GM21381 (cell line): ENCODE data around the gene FAM219A.
"Not testable (repeated sequence)": the region's sequence is repeated elsewhere in the genome, so short reads cannot be mapped to it uniquely, and the experiment has no call there.

ENCODE experiments used
- ATAC-seq: cut with Tn5 transposase; IDR thresholded peaks from one replicate; pipeline ENCODE4 v1.9.1; 2021; ENCODE audit warnings: mild to moderate bottlenecking, moderate library complexity; ENCODE audit not compliant: unreplicated experiment

FAM219A gene

DNA sequence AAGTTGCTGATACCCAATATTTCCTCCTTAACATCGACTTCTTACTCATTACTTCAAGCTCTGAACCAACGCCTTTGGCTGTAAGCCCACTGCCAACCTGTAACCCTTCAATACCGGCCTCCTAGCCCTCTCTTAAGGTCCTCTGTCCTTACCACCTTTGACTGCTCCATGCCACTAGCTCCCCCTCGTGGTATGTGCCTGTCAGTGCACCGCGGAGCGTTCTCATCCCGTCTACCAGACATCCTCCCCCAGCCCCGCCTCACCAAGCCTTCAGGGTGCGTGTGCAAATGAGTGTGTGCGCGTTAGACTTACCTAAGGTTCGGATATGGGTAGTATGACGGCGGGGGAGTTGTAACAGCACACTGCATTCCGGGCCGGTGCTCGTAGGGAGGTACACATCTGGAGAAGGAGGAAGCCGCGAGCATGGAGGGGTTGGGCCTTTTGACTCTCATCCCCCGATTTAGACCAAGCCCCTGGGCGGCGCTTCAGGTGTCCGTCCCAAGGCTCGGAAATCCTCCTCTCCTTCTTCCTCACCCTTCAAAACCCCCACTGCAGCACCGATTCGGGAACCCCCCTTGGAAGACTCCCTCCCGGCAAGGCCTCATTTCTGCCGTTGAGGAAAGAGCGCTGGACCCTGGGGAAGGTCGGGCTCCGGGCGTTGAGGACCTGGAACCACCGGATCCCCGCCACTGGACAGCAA is 78.9 kb downstream of the FAM219A start:
- ATAC-seq, result no peak

DNA sequence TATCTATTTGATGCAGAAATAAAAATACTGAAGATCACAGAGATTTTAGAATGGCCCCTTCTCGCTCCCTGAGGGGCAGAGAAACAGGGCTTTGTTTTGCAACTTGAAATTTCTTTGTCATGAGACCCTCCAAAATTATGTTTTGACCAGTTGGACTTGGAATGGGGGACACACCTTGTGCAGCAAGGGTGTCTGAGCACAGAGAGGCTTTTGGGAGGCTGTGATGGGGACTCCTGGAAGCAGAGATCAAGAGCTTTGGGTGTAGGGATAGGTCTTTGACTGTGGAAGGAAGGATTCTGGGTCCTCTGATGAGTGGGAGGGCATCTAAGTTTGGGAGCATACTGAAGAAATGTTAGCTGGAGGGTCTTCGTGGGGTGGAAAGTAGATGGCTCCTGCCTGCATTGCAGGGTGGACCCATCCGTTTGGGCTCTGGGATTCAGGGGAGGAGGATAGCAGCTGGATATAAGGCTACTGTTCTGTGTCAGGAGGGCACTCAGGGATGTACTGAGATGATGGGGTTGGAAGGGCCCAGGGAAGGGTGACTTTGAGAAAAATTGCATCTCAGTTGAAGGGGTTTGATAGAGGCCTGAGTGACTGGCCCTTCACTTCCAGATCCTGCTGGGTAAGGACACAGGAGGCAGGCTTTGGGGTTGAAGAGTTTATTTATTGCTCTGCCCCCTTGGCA is 79.9 kb downstream of the FAM219A start:
- no peak for ATAC-seq

DNA sequence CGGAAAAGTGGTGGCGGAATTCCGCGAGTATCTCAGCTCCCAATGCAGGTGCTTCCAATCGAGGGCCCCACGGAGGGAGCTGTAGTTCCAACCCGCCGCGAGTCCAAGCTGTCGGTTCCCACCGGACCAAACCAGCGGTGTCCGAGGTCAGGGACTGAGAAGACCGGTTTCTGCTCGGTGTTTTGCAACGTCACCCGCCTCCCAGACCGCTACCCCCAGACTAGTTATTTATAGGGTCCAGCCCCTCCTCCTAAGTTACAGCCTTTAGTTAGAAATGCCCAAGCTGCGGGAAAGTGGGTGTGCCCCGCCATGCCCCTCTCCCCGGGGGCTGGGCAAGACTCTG is 81.0 kb downstream of the FAM219A start:
- no peak for ATAC-seq

DNA sequence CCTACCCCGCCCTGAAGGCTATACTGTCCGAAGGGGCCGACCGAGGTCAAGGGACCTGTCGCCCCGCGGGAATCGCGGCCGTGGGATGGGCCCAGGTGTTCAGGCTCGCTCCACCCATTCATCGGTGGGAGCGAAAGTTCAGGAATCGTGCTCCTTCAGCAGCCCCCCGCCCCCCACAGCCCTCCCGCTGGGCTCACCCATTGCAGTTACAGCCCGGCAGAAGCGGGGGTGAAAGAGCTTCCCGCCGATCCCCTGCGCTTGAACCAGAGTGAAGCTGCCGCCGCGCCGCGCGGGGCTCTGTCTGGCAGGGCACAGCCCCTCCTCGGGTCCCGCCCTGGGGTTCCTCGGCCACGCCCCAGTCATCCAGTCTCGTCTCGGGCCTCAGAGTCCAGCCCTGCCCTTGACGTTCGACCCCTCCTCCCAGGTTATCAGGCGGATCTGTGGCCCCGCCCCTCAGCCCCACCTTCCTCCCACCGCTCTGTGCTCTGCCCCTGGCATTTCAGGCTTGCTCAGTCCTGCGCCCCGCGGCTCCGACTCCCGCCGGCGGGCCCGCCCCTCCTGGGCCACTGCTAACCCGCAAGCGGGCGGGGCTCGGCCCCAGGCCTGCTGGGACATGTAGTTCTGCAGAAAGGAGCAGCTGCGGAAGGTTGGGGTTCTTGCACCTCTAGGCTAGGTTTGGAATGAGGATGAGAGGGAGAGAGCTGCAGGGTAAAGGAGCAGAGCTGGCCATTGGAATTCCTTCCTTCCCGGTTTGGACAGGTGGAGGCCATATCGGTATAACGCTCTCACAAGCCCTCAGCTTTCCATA is 81.6 kb downstream of the FAM219A start, which contains the start of gene MYORG:
TSS of gene MYORG (minus strand) at position 303 of the 808 bp plus-strand sequence. CDS start 3,955 bp downstream, outside the sequence.
- ATAC-seq, result peak; percentile 81

DNA sequence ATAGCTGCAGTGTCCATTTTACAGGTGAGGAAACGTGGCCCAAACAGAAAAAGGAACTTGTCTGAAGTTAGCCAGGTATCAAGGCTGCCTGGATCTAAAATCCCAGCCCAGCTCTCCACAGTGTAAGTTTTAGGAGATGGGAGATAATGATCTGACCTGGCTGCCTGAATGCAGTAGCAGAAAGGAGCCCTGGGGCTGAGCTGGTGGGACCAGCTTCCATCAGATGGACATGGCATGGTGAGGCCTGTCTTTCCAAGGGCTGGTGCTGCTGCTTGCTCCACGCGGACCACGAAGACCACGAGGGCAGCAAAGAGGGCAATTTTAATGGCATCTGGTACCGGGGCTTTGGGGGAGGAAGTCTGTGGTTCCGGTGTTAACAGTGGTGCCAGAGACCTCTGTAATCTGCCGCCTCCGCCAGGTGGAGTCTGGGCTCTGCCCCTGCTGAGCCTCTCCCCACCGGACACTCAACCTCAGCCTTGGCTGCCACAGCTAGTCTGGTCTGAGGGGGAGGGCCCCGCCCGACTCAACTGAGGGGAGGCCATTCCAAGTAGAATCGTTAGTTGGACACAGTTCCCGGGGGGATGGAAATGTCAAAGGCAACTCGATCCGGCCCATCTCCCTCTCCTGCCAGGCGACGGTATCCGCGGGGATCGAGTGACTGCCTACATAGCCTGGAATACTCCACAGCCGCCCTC is 82.3 kb downstream of the FAM219A start:
- ATAC-seq, result no peak

DNA sequence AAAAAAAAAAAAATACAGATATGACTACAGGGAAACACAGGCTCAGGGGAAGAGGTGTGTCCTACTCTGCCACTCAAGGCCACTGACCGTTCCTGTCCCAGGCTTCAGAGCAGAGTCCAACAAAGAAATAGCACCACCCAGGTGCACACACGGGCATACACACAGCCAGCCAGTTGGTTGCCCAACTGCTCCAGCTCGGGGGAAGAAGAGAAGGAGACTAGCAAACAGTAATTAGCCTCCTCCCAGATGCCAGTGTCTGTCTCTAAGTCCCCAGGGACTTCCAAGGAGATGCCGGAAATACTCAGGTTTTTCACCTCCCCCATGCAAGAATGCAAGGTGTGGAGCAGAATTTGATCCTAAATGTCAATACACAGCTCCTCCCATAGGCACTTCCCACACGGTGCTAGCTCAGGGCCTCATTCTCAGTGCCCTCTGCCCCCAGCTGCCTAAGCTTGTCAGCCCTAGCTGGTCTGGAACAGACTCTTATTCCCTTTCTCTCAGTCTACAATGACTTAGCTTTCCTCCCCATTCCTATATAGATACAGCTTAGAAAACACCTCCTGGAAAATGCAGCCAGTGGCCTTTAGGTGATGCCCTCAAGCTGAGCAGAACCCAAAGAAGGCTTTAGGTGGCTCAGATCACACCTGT is 83.3 kb downstream of the FAM219A start:
- no peak for ATAC-seq

DNA sequence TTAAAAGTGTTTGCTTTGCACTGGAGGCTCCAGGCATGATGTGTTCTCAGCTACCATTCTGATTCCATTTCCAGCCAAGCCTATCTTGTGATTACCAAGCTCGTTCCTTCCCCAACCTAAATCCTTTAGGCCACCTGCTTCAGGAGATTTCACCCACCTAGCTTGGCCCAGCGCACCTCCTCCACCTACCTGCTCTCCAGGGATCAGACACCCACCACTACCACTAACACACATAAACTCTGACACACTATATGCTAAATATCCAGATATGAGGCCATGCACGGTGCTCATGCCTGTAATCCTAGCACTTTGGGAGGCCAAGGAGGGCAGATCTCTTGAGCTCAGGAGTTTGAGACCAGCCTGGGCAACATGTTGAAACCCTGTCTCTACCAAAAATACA is 84.0 kb downstream of the FAM219A start:
- no peak for ATAC-seq

DNA sequence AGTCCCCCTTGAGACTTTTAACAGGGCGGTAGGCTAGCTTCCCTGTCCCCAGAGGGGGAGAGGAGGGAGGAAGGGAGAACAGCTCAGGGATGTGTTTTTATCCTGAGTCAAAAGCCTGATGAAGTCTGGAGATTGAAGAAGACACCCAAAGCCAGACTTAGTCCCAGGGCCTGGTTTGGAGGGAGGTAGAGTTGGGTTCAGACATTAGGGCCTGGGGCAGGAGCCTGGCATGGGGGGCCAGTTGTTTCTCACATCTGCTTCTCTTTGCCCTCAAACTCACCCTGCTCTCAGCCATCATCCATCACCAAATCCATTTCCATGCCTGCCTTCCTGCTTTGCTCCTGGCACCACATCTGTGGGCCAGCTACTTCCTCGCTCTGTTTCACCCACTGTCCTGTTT is 84.6 kb downstream of the FAM219A start:
- ATAC-seq, result no peak

DNA sequence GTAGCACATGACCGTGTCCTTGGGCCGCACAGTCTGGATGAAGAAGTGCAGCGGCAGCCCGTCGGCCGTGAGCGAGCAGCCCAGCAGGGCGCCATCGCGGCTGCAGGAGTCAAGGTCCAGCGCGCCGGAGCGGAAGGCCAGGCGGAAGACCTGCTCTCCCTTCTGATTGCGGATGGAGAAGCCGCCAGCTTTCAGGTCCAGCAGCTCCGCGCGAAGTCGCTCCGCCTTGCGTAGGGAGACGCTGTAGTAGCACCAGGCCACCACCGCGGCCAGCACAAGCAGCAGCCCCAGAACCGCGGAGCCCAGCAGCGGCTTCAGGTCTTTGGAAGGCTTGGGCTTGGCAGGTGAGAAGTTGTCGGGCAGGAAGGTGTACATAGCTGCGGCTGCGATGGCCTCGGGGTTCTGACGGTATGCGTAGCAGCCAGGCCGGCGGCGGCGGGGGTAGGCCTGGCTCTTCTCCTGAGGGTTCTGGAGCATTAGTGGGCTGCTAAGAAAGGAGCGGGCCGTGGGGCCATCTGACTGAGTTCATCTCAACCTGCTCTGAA is 85.8 kb downstream of the FAM219A start:
- ATAC-seq, result no peak

DNA sequence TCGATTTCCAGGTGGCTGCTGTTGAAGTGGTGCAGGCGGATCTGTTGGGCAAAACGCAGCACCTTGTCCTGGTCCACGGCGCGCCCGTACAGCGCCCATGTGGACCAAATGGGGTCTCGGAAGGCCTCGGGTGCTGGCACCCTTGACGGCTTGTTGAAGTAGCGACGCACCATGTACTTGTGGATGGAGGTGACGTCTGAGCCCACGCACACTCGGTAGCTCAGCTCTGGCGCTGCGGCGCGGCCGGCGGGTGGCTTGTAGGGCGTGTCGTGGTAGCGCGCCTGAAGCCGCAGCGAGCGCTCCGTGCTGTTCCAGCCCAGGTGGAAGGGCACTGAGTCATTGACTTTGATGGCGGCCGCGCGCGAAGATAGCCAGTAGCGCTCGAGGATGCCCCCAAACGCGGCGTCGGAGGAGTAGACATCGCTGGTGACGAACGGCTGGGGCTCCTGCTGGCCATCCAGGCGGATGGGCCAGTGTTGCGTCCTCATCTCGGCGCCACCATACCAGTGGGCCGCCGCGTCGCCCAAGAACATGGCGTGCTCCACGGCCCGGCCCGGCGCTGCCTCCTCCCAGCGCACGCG is 86.4 kb downstream of the FAM219A start:
- ATAC-seq, result no peak

DNA sequence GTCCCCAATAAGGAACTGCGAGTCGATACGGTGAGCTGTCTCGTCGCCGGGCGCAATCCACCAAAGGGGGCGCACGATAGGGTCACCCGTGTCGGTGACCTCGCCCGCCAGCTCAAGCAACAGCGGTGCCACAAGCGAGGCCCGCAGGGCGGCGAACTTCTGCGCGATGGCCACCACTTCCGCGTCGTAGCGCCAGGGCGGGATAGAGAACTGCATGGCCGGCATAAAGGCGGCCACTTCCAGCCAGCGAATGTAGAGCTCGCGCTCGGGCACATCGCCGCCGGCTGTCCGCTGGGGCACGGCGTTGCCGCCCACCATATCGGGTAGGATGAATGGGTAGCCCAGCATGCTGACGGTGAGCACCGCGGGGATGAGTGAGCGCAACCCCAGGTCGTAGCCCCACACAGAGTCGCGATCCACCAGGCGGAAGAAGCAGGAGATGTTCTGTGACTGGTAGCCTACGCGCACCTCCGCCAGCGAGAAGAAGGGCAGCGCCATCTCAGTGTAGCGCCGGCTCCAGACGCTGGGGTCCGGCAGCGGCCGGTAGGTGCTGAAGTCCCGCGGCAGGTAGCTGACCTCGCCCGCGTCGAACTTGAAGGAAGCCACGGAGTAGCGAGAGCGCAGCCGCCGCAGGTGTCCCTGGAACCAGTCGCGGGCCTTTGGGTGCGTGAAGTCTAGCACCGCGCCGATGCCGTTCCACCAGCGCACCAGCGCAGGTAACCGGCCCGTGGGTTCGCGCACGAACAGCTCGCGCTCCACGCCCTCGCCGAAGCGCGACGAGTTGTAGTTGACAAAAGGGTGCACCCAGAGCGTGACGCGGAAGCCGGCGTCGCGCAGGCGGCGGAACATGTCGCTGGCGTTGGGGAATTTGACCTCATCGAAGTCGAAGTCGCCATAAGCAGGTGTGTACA is 87.1 kb downstream of the FAM219A start:
- no peak for ATAC-seq

DNA sequence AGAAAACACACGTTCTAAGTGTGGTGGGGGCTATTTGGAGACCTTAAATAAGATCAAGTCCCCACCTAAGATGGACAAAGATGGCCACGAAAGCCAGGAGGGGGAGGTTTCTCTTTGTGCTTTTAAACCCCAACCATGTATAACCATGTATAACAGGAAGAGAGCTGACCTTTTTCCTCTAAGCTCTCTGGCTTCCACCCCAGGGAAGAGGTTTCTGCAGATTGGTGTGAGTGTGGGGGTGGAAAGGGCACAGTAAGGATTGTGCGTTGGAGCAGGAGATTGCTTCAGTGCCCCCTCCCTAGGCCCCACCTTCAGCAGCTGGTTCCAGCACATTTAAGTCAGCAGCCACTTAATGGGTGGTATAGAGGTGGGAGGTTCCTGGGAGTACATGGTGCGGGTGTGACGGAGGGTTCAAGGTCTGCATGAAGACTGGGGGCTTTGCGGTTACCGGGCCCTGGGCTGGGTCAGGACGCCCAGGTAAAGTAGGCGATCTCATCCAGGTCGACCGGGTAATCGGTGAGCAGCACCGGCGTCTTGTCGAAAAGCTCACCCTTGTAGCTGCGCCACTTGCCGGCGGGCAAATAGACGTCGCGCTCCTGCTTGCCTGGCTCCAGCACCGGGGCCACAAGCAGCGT is 87.9 kb downstream of the FAM219A start:
- no peak for ATAC-seq

DNA sequence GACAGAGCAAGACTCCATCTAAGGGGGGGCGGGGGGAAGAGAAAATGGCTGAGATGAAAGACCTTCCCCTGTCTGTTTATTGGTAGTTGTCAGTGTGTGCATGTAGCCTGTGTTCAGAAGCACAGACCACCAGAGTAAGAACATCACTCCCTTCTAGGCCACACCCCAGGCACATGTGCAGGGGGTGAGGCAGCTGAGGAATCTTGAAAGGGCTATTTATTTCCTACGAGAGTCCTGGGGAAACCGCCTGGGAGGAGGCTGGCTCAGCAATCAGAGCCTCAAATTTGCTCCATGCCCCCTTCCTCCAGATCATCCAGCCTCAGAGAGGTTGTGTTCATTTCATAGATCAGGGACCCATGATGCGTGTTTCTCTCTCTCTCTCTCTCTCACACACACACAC is 88.7 kb downstream of the FAM219A start:
- ATAC-seq, result no peak

DNA sequence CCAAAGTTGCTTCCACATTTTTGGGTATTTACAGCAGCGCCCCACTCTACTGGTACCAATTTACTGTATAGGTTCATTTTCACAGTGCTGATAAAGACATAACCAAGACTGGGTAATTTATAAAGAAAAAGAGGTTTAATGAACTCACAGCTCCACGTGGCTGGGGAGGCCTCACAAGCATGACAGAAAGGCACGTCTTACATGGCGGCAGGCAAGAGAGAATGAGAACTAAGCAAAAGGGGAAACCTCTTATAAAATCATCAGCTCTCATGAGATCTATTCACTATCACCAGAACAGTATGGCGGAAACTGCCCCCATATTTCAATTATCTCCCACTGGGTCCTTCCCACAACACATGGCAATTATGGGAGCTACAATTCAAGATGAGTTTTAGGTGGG is 89.6 kb downstream of the FAM219A start:
- ATAC-seq, result not testable (repeated sequence)

DNA sequence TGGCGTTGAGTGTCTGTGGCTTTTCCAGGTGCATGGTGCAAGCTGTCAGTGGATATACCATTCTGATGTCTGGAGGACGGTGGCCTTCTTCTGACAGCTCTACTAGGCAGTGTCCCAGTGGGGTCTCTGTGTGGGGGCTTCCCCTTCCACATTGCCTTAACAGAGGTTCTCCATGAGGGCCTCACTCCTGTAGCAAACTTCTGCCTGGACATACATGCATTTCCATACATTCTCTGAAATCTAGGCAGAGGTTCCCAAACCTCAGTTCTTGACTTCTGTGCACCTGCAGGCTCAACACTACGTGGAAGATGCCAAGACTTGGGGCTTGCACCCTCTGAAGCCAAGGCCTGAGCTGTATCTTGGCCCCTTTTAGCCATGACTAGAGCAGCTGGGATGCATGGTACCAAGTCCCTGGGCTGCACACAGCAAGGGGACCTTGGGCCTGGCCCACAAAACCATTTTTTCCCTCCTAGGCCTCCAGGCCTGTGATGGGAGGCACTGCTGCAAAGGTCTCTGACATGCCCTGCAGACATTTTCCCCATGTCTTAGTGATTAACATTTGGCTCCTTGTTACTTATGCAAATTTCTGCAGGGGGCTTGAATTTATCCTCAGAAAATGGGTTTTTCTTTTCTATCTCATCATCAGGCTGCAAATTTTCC is 90.5 kb downstream of the FAM219A start:
- ATAC-seq, result not testable (repeated sequence)

DNA sequence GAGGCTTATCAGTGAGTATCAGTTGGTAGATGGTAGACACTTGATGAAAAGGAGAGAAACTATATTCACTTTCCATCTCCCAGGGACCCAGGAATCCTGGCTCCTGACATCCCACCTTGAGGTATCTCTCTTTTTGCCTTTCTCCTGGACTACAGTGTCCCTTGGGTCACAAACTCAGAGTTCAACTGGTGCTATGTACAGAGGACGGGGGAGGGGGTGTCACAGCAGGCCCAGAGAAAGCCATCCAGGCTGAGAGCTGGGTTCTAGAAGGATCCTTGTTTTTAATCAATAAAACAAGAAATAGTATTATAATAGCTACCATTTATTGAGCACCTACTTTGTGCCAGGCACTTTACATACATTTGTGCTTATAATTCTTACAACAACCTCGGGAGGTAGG is 92.0 kb downstream of the FAM219A start:
- no peak for ATAC-seq

DNA sequence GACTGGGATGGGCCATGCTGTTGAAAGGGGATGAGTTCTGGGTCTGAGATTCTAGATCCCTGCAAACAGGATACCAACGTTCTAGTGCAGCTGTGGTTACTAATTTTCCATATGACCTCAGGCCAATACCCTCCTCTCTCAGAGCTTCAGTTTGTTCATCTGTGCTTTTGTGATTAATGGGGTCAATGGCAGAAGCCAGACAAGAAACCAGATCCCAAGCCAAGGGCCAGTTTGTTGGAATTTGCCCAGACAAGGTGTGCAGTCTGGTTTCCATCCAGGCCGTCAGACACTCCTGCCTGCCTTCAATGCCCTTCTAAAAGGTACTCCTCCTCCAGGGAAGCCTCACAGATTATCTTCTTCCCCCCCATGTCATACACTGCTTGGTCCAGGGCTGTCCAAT is 93.1 kb downstream of the FAM219A start:
- no peak for ATAC-seq
